DMS114 treated with DMSO at 0.1 percent for 48 hours (cell line): Measurements from ENCODE around the gene SLC26A1.

Experiments used
- DNase-seq: peaks from one replicate; lab custom pipeline; 2025; ENCODE audit not compliant: unreplicated experiment; lab: John Stamatoyannopoulos, UW

SLC26A1 gene

DNA sequence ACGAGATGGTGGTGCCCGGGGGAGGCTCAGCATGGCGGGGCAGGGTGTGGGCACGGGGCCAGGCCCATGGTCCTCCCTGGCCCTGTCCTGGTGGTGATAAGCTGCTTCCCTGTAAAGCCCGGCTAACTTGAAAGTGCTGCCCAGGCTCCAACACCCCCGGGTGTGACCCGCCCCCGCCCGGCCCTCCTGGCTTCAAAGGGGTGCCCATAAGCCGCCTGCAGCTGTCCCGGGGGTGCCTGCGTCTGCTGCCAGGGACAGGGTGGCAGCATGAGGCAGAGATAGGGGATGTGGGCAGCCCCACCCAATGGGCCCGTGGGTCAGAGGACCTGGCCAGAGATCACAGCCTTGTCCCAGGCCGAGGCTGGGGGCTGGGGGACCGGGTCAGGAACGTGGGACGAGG lies 36.3 kb upstream of the SLC26A1 start:
- no peak for DNase-seq

DNA sequence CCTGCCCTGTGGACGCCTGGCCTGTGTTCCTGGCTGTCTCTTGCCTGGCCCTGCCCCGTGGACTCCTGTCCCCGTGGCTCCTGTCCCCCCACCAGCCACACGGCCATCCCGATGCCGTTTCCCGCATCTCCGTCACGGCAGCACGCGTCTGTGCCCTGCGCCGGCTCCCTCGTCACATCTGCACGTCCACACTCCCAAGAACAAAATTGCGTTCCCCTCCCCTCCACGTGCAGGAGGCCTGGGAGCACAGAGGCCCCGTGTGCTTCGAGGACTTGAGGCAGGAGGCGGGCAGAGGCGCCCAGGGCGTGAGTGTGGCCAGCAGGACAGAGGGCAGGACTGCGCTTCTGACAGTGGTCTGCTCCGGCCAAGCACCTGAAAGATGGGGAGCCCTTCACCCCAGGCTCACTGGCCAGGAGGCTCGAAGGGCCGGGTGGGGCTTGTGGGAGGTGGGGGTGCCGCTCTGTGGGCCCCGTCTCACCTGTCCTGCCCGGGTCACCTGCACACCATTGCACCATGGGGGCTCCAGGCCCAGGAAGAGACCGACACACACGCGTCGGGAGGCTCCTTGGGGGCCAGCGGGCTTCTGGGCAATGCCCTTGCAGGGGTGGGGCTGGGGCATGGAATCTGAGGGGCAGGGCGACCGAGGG lies 35.5 kb upstream of the SLC26A1 start:
- no peak for DNase-seq

DNA sequence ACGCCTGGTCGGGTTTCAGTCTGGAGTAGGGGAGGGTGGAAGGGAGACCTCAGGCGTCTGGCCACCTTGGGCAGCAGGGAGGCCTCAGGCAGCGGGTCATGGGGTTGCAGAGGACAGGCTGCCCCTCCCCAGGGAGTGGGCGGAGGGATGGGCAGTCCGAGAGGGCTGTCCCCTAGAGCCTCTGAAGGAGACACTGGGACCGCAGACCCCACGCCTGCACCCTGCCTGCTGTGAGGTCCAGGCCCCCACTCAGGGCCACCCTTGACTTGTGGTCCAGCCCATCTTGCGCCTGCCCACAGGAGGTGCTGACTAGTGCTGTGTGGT lies 34.7 kb upstream of the SLC26A1 start:
- DNase-seq, result no peak

DNA sequence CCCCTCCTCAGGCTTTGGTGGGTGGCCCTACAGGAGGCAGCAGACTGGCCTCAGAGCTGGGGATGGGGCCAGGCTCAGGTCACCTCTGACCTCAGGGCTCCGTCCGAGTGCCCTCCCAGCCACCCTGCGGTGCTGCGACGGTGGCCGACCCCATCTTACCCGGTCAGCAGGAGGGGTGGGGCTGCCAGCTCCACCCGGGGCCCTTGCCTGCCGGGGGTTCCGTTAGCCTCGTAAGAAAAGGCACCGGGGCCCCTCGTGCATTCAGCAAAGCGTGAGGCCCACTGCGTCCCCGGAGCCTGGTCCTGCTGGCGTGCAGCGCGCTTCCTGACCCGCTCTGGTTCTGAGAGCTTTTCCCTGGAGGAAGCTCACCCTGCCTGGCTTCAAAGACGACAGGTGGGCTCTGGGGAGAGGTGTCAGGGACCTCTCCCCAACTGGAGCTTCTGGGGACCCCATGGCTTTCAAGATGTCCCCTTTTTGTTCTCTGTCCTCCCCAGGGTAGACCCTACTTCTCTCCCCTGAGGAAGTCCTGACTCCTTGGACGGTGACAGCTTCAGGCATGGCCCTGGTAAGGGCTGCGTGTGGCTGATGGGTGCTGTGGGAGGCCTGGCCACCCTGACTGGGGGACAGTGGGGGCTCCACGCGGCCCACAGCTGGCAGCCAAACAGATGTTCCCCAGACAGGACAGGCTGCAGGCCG lies 34.2 kb upstream of the SLC26A1 start:
- DNase-seq, result no peak

GRCh38 chr4:1026115-1026514 lies 32.9 kb upstream of the SLC26A1 start:
- no peak for DNase-seq

- DNase-seq, result no peak
Measured at GRCh38 chr4:1024882-1025545, 31.8 kb upstream of the SLC26A1 start.

DNA sequence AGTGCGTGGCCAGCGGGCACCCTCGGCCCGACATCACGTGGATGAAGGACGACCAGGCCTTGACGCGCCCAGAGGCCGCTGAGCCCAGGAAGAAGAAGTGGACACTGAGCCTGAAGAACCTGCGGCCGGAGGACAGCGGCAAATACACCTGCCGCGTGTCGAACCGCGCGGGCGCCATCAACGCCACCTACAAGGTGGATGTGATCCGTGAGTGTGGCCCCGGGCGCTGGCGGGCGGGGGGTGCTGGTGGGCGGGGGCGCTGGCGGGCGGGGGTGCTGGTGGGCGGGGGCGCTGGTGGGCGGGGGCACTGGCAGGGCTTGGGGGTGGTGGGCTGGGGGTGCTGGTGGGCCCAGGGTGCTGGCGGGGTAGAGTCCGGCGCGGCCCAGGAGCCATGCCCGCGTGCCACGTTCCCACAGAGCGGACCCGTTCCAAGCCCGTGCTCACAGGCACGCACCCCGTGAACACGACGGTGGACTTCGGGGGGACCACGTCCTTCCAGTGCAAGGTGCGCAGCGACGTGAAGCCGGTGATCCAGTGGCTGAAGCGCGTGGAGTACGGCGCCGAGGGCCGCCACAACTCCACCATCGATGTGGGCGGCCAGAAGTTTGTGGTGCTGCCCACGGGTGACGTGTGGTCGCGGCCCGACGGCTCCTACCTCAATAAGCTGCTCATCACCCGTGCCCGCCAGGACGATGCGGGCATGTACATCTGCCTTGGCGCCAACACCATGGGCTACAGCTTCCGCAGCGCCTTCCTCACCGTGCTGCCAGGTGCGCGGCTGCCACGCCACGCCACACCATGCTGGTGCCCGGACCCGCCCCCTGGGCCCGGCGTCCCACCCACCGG lies 30.9 kb upstream of the SLC26A1 start:
- DNase-seq, result no peak

- DNase-seq, result no peak
Measured at GRCh38 chr4:1023075-1023640, 30.0 kb upstream of the SLC26A1 start.

- no peak for DNase-seq
Measured at GRCh38 chr4:1022739-1023066, 29.5 kb upstream of the SLC26A1 start.

GRCh38 chr4:1022051-1022738 lies 29.0 kb upstream of the SLC26A1 start:
- DNase-seq, result no peak

- DNase-seq, result no peak
Measured at GRCh38 chr4:1021386-1022050, 28.3 kb upstream of the SLC26A1 start.

DNA sequence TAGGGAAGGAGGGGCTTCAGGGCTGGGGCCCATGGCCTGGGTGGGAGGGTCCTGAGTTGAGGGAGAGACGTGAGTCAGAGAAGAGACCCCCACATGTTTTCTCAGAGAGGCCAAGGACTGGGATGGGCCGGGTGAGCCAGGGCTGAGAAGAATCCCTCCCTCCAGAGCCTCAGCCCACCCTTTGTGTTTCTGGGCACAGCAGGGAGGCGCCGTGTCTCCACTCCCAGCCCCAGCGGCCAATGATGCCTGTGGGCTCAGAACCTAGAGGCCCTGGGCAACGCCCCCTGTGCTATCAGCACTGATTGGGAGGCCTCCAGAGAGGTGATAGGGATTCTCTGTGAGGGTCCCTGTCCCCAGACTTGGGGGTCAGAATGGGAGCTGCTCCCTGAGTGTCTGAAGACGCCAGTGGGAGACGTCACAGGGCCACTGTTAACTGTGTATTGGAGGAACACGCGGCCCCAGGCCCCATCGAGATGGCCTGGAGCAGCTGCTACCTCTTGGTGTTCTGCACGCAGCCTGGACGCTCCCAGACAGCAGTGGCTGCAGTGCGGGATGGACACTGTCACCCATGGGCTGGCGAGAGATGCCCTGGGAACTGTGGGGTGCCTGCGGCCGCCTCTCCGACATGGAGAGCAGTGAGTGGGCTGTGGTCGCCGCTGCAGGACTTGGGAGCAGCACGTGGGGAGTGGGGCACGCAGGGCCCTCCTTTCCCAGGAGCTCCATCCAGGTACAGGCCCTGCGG lies 26.7 kb upstream of the SLC26A1 start:
- no peak for DNase-seq

DNA sequence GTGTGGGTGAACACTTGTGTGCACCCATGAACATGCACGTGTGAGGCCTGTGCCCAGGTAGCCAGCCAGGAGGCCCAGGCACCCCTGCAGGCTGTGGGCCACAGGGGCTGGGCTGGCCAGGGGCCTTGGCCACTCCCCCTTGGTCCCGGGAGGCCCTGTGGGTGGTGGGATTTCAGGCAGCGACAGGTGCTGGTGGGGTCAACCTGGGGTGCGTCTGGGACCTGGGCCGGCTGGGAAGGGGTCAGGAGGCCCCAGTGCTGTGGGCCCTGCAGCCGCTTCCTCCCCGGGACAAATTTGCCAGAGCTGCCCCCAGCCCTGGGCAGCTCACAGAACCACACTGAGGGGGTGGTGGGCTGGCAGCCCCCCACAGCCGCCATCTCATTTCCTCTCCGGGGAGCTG lies 26.1 kb upstream of the SLC26A1 start:
- DNase-seq, result no peak

- DNase-seq, result no peak
Measured at GRCh38 chr4:1018147-1019020, 25.2 kb upstream of the SLC26A1 start.

DNA sequence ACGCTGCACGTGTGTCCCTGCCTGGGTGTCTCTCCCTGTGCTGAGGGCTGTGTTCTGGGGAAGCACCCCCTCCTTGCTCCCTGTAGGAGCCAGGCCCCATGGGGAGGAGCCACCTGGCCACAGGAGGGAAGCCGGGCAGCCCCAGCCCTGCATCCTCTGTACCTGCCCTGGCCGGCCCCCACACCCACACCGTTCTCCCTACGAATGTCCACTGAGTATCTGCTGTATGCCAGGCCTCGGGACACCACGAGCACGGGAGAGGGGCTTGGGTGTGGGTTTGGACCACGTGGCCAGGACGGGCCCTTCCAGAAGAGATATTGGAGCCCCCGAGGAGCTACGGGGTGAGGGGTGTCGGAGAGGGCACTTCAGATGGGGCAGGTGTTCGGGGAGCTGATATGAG lies 24.5 kb upstream of the SLC26A1 start:
- DNase-seq, result no peak

DNA sequence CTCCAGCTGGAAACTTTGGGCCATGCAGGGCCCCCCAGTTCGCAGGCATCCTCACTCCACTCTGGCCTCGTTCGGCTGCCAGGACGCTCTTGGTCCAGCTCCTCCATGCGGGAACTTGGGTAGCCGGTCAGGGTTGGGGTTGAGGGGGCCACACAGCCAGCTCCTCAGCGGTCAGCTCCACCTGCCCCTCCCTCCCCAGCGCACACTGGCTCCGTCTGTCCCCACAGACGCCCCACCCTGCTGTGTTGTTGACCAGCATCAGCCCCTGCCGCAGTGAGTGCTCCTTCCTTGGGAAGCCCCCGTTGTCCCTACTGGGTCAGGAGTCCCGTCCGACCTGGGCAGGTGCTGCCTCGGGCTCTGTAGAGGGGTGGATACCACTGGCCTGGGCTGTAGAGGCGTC lies 24.0 kb upstream of the SLC26A1 start:
- no peak for DNase-seq

GRCh38 chr4:1015746-1016145 lies 22.5 kb upstream of the SLC26A1 start:
- no peak for DNase-seq

- DNase-seq, result no peak
Measured at GRCh38 chr4:1015179-1015578, 22.0 kb upstream of the SLC26A1 start.
